ENCODE data around the gene OR2M4. TPM values are rescaled to one million over a fixed set of nuclear protein-coding genes. Genes with fewer than 3 reads are reported as not detected.

The OR2M4 gene
- total RNA-seq, 2 experiments from 2014 or later, result not detected

GRCh38 chr1:248277876-248278275 is 46.7 kb downstream of the OR2M4 start, which contains the start of gene OR2T33:
Gene OR2T33 (minus strand): TSS chr1:248277976. CDS start chr1:248273814, 4,162 bp downstream.
- no peak for ATAC-seq (ENCODE audit: low read depth)
- Mint-ChIP-seq H3K36me3 (no peaks in the 10 kb centered on the region), H3K4me3 (no peak within 1 kb of the TSS), H3K27me3 (no peaks in the 10 kb centered on the region), H3K9me3 (no peaks in the 10 kb centered on the region), H3K27ac (no peak within 1 kb of the TSS), H3K4me1 (no peaks in the 10 kb centered on the region)
- DNase-seq, result no peak
- POLR2A ChIA-PET, result no interaction called here

GRCh38 chr1:248288391-248288790 is 57.2 kb downstream of the OR2M4 start:
- no peaks in the 10 kb centered on the region for H3K36me3 Mint-ChIP-seq
- DNase-seq (no peak), ATAC-seq (ENCODE audit: low read depth) (no peak)
- POLR2A ChIA-PET, result no interaction called here
- peaks cover 2% of the 10 kb centered on the region for H3K27me3 Mint-ChIP-seq
- H3K4me1 Mint-ChIP-seq, result peaks cover 3% of the 10 kb centered on the region
- no peaks in the 10 kb centered on the region for H3K9me3 Mint-ChIP-seq
- H3K27ac Mint-ChIP-seq, result no peak overlapping the region
- no peak overlapping the region for H3K4me3 Mint-ChIP-seq

Other genes starting within 250 kb of the OR2M4 start
- not detected for gene OR2L5, start 217.8 kb upstream of the OR2M4 start, total RNA-seq
- gene OR2L2, start 201.3 kb upstream of the OR2M4 start, total RNA-seq, result under 1 TPM; 0.06 to 0.19 TPM
- gene OR2L3, start 184.6 kb upstream of the OR2M4 start, total RNA-seq, result not detected
- not detected for gene OR2L13, start 136.2 kb upstream of the OR2M4 start, total RNA-seq
- gene OR2M5, start 86.3 kb upstream of the OR2M4 start, total RNA-seq, result not detected
- gene OR2M2, start 56.6 kb upstream of the OR2M4 start, total RNA-seq, result not detected
- gene OR2M3, start 34.2 kb upstream of the OR2M4 start, total RNA-seq, result not detected
- not detected for gene OR2T33, start 46.6 kb downstream of the OR2M4 start, total RNA-seq
- gene OR2T12, start 72.0 kb downstream of the OR2M4 start, total RNA-seq, result not detected
- not detected for gene OR2M7, start 93.2 kb downstream of the OR2M4 start, total RNA-seq
- not detected for gene OR14C36, start 117.4 kb downstream of the OR2M4 start, total RNA-seq
- gene OR2T4, start 130.2 kb downstream of the OR2M4 start, total RNA-seq, result not detected
- gene OR2T6, start 144.3 kb downstream of the OR2M4 start, total RNA-seq, result not detected
- gene OR2T1, start 171.6 kb downstream of the OR2M4 start, total RNA-seq, result not detected
- not detected for gene OR2T2, start 214.2 kb downstream of the OR2M4 start, total RNA-seq
- gene OR2T3, start 241.9 kb downstream of the OR2M4 start, total RNA-seq, result not detected